Tibial nerve (tissue), 3 donors: Measurements from ENCODE around the gene MAU2.

ENCODE experiments used
- POLR2A ChIP-seq, 2 donors: fragments of 450-650 bp; IDR thresholded peaks; one replicate each; pipeline ENCODE4 v1.6.1; 2017; ENCODE audit warnings: antibody characterized with exemption in 2 of 2, mild to moderate bottlenecking in 2 of 2, moderate library complexity in 2 of 2
- TF ChIP-seq, protein P1 (sequence below), 5 experiments: fragments of 200-600 bp in 3 of 5; fragments of 450-650 bp in 2 of 5; sonication (generic) in 3 of 5; IDR thresholded peaks; one replicate each; pipeline ENCODE4 v1.5.1; 2016 to 2019; ENCODE audit warnings: antibody characterized with exemption in 5 of 5, mild to moderate bottlenecking in 3 of 5, moderate library complexity in 2 of 5

GRCh38 chr19:19382118-19382517 lies 61.5 kb downstream of the MAU2 start:
- TF ChIP-seq, protein P1, sequence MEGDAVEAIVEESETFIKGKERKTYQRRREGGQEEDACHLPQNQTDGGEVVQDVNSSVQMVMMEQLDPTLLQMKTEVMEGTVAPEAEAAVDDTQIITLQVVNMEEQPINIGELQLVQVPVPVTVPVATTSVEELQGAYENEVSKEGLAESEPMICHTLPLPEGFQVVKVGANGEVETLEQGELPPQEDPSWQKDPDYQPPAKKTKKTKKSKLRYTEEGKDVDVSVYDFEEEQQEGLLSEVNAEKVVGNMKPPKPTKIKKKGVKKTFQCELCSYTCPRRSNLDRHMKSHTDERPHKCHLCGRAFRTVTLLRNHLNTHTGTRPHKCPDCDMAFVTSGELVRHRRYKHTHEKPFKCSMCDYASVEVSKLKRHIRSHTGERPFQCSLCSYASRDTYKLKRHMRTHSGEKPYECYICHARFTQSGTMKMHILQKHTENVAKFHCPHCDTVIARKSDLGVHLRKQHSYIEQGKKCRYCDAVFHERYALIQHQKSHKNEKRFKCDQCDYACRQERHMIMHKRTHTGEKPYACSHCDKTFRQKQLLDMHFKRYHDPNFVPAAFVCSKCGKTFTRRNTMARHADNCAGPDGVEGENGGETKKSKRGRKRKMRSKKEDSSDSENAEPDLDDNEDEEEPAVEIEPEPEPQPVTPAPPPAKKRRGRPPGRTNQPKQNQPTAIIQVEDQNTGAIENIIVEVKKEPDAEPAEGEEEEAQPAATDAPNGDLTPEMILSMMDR (IDR thresholded peaks at IDR 0.05) = no peak
- no peak for TF ChIP-seq POLR2A (IDR thresholded peaks at IDR 0.05)
